ENCODE results near the gene DBT.
A peak's percentile ranks its signal among the peaks of the same experiment; 100 is the strongest.
"Not testable (repeated sequence)": the region's sequence is repeated elsewhere in the genome, so short reads cannot be mapped to it uniquely, and the experiment has no call there.

The DBT gene

GRCh38 chr1:100265931-100266740, 16.5 kb upstream of the DBT start, which contains the start of gene RTCA:
Gene RTCA, plus strand, starts transcription at chr1:100266216. Its CDS starts 160 bp downstream, at chr1:100266376.
- no peak for TF ChIP-seq EZH2 (optimal IDR thresholded peaks at IDR 0.05; ENCODE audit: low read depth, low read length)
- H3K79me2 ChIP-seq (ENCODE audit: low read length): peaks cover 32% of the 10 kb centered on the region
- H3K27ac ChIP-seq (ENCODE audit: low read length): peak within 1 kb of the TSS; percentile 81
- H3K36me3 ChIP-seq (replicated peaks; ENCODE audit: insufficient read depth, low read length): 0 out of 2 replicates have a peak, but pooled peaks cover 4% of the 10 kb centered on the region
- H3K9me3 ChIP-seq (replicated peaks; ENCODE audit: insufficient read depth, low read length): no peaks in the 10 kb centered on the region
- H4K20me1 ChIP-seq (ENCODE audit: insufficient read depth, low read length): no peaks in the 10 kb centered on the region
- H3K4me1 ChIP-seq (ENCODE audit: low read length): 0 out of 2 replicates have a peak, but pooled peaks cover 4% of the 10 kb centered on the region
- H3K9me2 ChIP-seq (replicated peaks; ENCODE audit: insufficient read depth, low read length): no peaks in the 10 kb centered on the region
- peak within 1 kb of the TSS; percentile 68 for H2AFZ ChIP-seq (ENCODE audit: low read length)
- no peaks in the 10 kb centered on the region for H3K27me3 ChIP-seq (replicated peaks; ENCODE audit: insufficient read depth, low read length)
- DNase-seq: peak; percentile 92
- no peaks in the 10 kb centered on the region for H3F3A ChIP-seq (ENCODE audit: insufficient read depth, low read length)
- peak within 1 kb of the TSS; percentile 93 for H3K9ac ChIP-seq (ENCODE audit: low read length)
- H3K4me3 ChIP-seq (ENCODE audit: low read length): peak within 1 kb of the TSS; percentile 69
- H3K4me2 ChIP-seq (ENCODE audit: low read depth, low read length): peak within 1 kb of the TSS; percentile 78

DNA sequence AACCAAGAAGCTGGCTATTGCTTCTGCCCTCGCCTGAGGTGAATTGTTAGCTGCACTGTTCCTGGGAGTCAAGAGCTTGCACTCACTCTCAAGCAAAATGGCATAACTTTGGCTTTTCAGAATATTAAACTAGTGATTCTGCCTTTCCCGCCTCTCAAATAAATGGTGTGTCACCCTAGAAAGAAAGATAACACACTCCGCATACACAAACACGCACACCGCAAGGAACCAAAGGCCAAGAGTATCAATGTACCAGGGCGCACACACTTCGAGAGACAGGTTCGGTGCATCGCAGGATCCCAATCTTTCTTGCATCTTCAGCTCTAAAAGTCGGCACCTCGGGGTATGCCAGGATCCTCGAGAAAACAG, 15.9 kb upstream of the DBT start:
- no peaks in the 10 kb centered on the region for H3K9me2 ChIP-seq (replicated peaks; ENCODE audit: insufficient read depth, low read length)
- H3K4me2 ChIP-seq (ENCODE audit: low read depth, low read length): peak overlapping the region; percentile 78
- no peaks in the 10 kb centered on the region for H3K27me3 ChIP-seq (replicated peaks; ENCODE audit: insufficient read depth, low read length)
- H4K20me1 ChIP-seq (ENCODE audit: insufficient read depth, low read length): no peaks in the 10 kb centered on the region
- H3K9me3 ChIP-seq (replicated peaks; ENCODE audit: insufficient read depth, low read length): no peaks in the 10 kb centered on the region
- TF ChIP-seq CTCF (IDR thresholded peaks at IDR 0.05; ENCODE audit: low read length) (no peak), EZH2 (optimal IDR thresholded peaks at IDR 0.05; ENCODE audit: low read depth, low read length) (no peak), EZH2phosphoT487 (IDR thresholded peaks at IDR 0.05; ENCODE audit: low read length) (no peak)
- 0 out of 2 replicates have a peak, but pooled peaks cover 4% of the 10 kb centered on the region for H3K36me3 ChIP-seq (replicated peaks; ENCODE audit: insufficient read depth, low read length)
- H3F3A ChIP-seq (ENCODE audit: insufficient read depth, low read length): no peaks in the 10 kb centered on the region
- peak overlapping the region; percentile 93; the same call in 1 of the 2 replicates for H3K9ac ChIP-seq (ENCODE audit: low read length)
- H3K4me3 ChIP-seq (ENCODE audit: low read length): peak overlapping the region; percentile 69
- peak; percentile 16 for DNase-seq
- H2AFZ ChIP-seq (ENCODE audit: low read length): peak overlapping the region; percentile 68
- 0 out of 2 replicates have a peak, but pooled peaks cover 4% of the 10 kb centered on the region for H3K4me1 ChIP-seq (ENCODE audit: low read length)
- peak overlapping the region; percentile 81; the same call in 1 of the 2 replicates for H3K27ac ChIP-seq (ENCODE audit: low read length)
- H3K79me2 ChIP-seq (ENCODE audit: low read length): peaks cover 29% of the 10 kb centered on the region

DNA sequence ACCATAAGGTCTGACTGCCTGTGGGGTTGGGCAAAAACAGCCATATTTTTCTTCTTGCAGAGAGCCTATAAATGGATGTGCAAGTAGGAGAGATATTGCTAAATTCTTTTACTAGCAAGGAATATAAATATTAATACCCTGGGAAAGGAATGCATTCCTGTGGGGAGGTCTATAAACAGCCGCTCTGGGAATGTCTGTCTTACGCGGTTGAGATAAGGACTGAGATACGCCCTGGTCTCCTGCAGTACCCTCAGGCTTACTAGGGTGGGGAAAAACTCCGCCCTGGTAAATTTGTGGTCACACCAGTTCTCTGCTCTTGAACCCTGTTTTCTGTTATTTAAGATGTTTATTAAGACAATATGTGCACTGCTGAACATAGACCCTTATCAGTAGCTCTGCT, 14.4 kb upstream of the DBT start:
- H3K9me2 ChIP-seq (replicated peaks; ENCODE audit: insufficient read depth, low read length); H3K9me3 ChIP-seq (replicated peaks; ENCODE audit: insufficient read depth, low read length); H3K4me1 ChIP-seq (ENCODE audit: low read length): not testable (repeated sequence)

DNA sequence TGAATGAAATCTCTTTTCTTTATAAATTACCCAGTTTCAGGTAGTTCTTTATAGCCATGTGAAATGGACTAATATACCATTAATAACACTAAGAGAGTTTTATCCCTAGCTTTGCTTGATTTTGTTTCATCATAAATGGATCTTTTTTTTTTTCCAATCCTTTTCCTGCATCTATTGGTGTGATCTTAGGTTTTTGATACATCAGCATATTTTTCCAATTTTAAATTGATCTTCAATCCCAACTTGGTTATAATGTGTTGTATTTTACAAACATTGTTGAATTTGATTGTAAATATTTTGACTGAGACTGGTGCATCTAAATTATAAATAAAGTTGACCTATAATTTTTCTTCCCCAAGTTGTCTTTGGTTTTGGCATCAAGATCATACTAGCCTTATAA, 12.1 kb upstream of the DBT start:
- Histone ChIP-seq H3K27me3 (replicated peaks; ENCODE audit: insufficient read depth, low read length) (no peaks in the 10 kb centered on the region), H3K9me3 (replicated peaks; ENCODE audit: insufficient read depth, low read length) (no peaks in the 10 kb centered on the region), H3K9ac (ENCODE audit: low read length) (no peak overlapping the region), H3K79me2 (ENCODE audit: low read length) (peaks cover 6% of the 10 kb centered on the region), H3F3A (ENCODE audit: insufficient read depth, low read length) (no peaks in the 10 kb centered on the region), H3K4me1 (ENCODE audit: low read length) (no peaks in the 10 kb centered on the region), H3K9me2 (replicated peaks; ENCODE audit: insufficient read depth, low read length) (no peaks in the 10 kb centered on the region), H3K36me3 (replicated peaks; ENCODE audit: insufficient read depth, low read length) (no peaks in the 10 kb centered on the region), H3K4me2 (ENCODE audit: low read depth, low read length) (no peak overlapping the region), H3K4me3 (ENCODE audit: low read length) (no peak overlapping the region), H2AFZ (ENCODE audit: low read length) (no peak overlapping the region), H4K20me1 (ENCODE audit: insufficient read depth, low read length) (no peaks in the 10 kb centered on the region), H3K27ac (ENCODE audit: low read length) (no peak overlapping the region)
- TF ChIP-seq CTCF (IDR thresholded peaks at IDR 0.05; ENCODE audit: low read length) (no peak), EZH2phosphoT487 (IDR thresholded peaks at IDR 0.05; ENCODE audit: low read length) (no peak), EZH2 (optimal IDR thresholded peaks at IDR 0.05; ENCODE audit: low read depth, low read length) (no peak)
- no peak for DNase-seq

More for the DNA sequence above, 14.4 kb upstream of the DBT start:
- peaks cover 26% of the 10 kb centered on the region for H3K79me2 ChIP-seq (ENCODE audit: low read length)
- not testable (repeated sequence) for DNase-seq; H3K9ac ChIP-seq (ENCODE audit: low read length); H3K27me3 ChIP-seq (replicated peaks; ENCODE audit: insufficient read depth, low read length); H3K36me3 ChIP-seq (replicated peaks; ENCODE audit: insufficient read depth, low read length); H3K27ac ChIP-seq (ENCODE audit: low read length); H3K4me3 ChIP-seq (ENCODE audit: low read length); H2AFZ ChIP-seq (ENCODE audit: low read length); H3K4me2 ChIP-seq (ENCODE audit: low read depth, low read length); H3F3A ChIP-seq (ENCODE audit: insufficient read depth, low read length); H4K20me1 ChIP-seq (ENCODE audit: insufficient read depth, low read length)

DNA sequence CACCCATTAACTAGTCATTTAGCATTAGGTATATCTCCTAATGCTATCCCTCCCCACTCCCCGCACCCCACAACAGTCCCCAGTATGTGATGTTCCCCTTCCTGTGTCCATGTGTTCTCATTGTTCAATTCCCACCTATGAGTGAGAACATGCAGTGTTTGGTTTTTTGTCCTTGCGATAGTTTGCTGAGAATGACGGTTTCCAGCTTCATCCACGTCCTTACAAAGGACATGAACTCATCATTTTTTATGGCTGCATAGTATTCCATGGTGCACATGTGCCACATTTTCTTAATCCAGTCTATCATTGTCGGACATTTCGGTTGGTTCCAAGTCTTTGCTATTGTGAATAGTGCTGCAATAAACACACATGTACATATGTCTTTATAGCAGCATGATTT, 8.8 kb upstream of the DBT start:
- H3K9ac ChIP-seq (ENCODE audit: low read length); H3K27ac ChIP-seq (ENCODE audit: low read length); H4K20me1 ChIP-seq (ENCODE audit: insufficient read depth, low read length); H3K4me3 ChIP-seq (ENCODE audit: low read length); H3K9me2 ChIP-seq (replicated peaks; ENCODE audit: insufficient read depth, low read length); H3K27me3 ChIP-seq (replicated peaks; ENCODE audit: insufficient read depth, low read length); H3K36me3 ChIP-seq (replicated peaks; ENCODE audit: insufficient read depth, low read length); H3K4me2 ChIP-seq (ENCODE audit: low read depth, low read length); H3K79me2 ChIP-seq (ENCODE audit: low read length); H2AFZ ChIP-seq (ENCODE audit: low read length); H3F3A ChIP-seq (ENCODE audit: insufficient read depth, low read length); DNase-seq; H3K4me1 ChIP-seq (ENCODE audit: low read length); H3K9me3 ChIP-seq (replicated peaks; ENCODE audit: insufficient read depth, low read length): not testable (repeated sequence)

GRCh38 chr1:100256273-100256672, 6.6 kb upstream of the DBT start:
- not testable (repeated sequence) for H3K27me3 ChIP-seq (replicated peaks; ENCODE audit: insufficient read depth, low read length); H4K20me1 ChIP-seq (ENCODE audit: insufficient read depth, low read length); H3K9ac ChIP-seq (ENCODE audit: low read length); H3K36me3 ChIP-seq (replicated peaks; ENCODE audit: insufficient read depth, low read length); H3K4me1 ChIP-seq (ENCODE audit: low read length); H3K79me2 ChIP-seq (ENCODE audit: low read length); H2AFZ ChIP-seq (ENCODE audit: low read length); H3K4me2 ChIP-seq (ENCODE audit: low read depth, low read length); H3K27ac ChIP-seq (ENCODE audit: low read length); H3K4me3 ChIP-seq (ENCODE audit: low read length); DNase-seq; H3K9me3 ChIP-seq (replicated peaks; ENCODE audit: insufficient read depth, low read length); H3K9me2 ChIP-seq (replicated peaks; ENCODE audit: insufficient read depth, low read length); H3F3A ChIP-seq (ENCODE audit: insufficient read depth, low read length)
